ENCODE data around the gene CDCA5. TPM values are rescaled to one million over a fixed set of nuclear protein-coding genes. Genes with fewer than 3 reads are reported as not detected.
"Not testable (repeated sequence)": the region's sequence is repeated elsewhere in the genome, so short reads cannot be mapped to it uniquely, and the experiment has no call there.

The CDCA5 gene
- total RNA-seq, 2 experiments from 2014 or later = 105 to 109 TPM

DNA sequence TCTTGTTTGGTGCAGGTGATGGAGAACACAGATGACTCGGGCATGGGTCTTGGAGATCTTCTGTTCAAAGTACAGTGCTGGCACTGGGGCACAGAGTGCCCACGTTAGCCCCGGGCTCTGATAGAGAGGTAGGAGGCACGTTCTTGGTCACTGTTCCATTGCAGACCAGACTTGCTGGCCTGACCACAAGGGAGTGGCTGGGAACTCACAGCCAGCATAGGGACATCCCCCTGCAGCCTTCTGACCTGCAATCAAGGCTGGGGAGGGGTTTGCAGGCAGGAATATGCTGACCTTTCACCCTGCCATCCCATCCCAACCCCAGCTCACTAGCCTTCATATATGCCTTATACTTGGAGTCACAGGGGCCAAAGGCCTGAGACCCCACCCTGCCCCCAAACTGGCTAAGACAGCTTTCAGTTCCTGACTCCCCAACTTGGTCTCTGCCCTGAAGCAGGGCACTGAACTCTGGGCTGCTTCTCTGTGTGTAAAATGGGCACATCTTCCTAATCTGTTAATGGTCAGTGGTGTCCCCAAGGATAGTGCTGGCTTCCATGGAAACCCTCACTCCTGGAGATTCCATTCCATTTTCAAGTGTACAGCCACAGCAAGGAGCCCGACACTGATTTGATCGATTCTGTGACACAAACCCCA, 42.9 kb upstream of the CDCA5 start:
- no peaks in the 10 kb centered on the region for H3K27me3 Mint-ChIP-seq
- CTCF ChIA-PET = interaction anchor here (1.4 kb wide), 1 partner anchor 16 kb away, joined by 4 read pairs; no protein-coding TSS in a partner anchor
- no peak overlapping the region for H3K27ac Mint-ChIP-seq

DNA sequence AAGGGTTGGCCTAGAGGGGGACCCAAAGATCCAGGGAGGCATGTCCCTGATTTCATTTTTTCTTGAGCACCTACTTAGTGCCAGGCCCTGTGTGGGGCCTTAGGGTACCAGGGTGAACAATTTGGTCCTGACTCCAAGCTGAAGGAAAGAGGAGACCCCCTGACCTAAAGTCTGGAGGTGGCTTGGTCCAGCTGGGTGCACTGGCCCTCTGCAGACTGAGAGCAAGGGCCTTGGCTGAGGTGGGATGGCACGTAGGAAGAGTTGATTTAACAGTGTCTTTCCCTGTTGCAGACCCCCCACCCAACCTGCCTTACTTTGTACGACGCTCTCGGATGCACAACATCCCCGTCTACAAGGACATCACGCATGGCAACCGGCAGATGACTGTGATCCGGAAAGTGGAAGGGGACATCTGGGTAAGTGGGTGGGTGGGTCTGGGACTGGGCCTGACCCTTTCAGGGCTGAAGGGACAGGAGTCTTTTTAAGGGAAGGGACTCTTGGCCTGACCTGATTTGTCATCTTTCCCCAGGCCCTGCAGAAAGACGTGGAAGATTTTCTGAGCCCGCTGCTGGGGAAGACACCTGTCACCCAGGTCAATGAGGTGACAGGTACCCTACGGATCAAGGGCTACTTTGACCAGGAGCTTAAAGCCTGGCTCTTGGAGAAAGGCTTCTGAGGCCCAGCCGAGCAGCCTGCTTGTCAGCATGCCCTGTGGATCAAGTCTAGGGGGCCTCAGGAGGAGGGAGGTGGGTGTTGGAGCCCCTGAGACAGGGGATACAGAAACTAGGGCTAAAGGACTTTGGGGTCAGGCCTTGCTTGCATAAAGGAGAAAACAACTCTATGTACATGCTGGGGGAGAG, 41.6 kb upstream of the CDCA5 start:
- CTCF ChIA-PET = interaction anchor here (1.5 to 1.7 kb wide), 2 partner anchors 13 to 15 kb away, joined by 4 read pairs; partner anchors contain the start of gene TM7SF2
- peaks cover 41% of the 10 kb centered on the region for H3K36me3 Mint-ChIP-seq (ENCODE audit: low read depth)
- DNase-seq = no peak

More for the DNA sequence above, 42.9 kb upstream of the CDCA5 start:
- no peak for DNase-seq
- Mint-ChIP-seq H3K9me3 (no peaks in the 10 kb centered on the region), H3K4me1 (peaks cover 14% of the 10 kb centered on the region), H3K36me3 (ENCODE audit: low read depth) (peaks cover 32% of the 10 kb centered on the region), H3K4me3 (no peak overlapping the region)
- POLR2A ChIA-PET = no interaction called here

DNA sequence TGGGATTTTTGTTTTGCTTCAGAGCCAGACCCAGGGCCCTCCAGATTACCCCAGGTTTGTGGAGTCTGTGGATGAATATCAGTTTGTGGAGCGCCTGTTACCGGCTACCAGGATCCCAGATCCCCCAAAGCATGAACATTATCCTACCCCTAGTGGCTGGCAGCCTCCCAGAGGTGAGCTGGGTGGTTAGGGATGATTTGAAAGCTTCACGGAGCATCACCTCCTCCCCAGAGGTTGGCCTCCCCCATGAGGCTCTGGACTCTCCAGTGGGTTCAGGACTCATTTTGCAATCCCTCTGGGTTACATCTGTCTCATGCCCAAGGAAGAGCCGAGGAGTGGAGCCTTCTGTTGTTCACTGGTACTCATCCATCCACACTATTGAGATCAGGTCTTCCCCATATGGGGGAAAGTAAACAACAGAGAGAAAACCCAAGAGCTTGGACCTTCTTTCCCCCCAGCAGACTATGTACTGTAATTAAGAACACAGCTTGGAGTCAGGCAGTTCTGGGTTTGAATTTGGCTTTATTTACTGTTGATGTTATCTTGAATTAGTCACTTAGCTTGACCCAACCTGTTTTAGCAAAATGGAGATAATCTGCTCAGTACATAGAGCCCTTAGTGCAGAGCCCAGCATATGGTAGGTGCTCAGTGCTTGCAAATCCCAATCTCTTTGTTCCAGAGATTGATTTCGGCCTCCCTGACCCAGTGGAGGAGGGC, 40.8 kb upstream of the CDCA5 start:
- peak overlapping the region; percentile 33 for H3K4me3 Mint-ChIP-seq
- H3K9me3 Mint-ChIP-seq = no peaks in the 10 kb centered on the region
- H3K27me3 Mint-ChIP-seq = no peaks in the 10 kb centered on the region
- H3K4me1 Mint-ChIP-seq = peaks cover 32% of the 10 kb centered on the region
- ChIA-PET CTCF (interaction anchor here (1.0 to 1.7 kb wide), 3 partner anchors 12 to 14 kb away, joined by 4 read pairs; partner anchors contain the start of gene TM7SF2), POLR2A (no interaction called here)
- DNase-seq = no peak
- H3K36me3 Mint-ChIP-seq (ENCODE audit: low read depth) = peaks cover 46% of the 10 kb centered on the region
- H3K27ac Mint-ChIP-seq = no peak overlapping the region

More for the DNA sequence above, 41.6 kb upstream of the CDCA5 start:
- no peaks in the 10 kb centered on the region for H3K27me3 Mint-ChIP-seq
- no peaks in the 10 kb centered on the region for H3K9me3 Mint-ChIP-seq
- H3K4me1 Mint-ChIP-seq = peaks cover 24% of the 10 kb centered on the region
- H3K27ac Mint-ChIP-seq = no peak overlapping the region
- POLR2A ChIA-PET = no interaction called here
- H3K4me3 Mint-ChIP-seq = no peak overlapping the region

DNA sequence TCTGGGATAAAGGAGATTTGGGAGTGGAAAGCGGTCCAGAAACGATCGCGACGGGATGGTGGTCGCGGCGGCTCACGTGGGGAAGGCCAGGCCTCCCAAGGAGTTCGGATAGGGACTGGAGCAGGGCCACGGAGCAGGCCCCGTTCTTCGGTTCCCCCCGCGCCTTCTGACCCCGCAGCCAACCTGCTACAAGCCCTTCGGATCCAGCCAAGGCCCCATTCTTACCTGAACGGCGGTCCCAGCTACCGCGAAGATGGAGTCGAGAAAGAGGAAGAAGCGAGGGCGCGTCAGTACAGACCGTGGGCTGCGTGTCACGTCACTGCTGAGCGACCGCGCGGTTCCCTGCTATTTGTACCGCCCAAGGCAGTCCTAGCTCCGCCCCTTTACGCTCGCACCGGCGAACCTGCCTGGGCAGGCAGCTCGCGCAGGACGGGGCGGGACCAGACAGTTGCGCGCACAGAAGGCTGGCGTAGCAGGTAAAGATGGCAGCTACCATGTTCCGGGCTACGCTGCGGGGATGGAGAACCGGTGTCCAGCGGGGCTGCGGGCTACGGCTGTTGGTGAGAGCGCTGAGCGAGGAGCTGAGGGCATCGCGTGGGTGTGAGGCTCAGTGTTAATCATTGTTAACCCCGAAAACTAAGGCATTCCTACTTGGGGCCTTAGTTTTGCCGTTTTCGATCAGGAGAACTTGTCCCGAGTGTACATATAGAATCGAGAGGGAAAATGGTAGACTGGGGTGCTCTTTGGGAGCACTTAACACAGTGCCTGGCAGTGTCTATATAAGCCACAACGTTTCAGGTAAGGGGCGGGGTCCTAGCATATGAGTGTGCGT, 38.2 kb upstream of the CDCA5 start, which contains the start of the genes FAU and MRPL49:
TSS of gene FAU (minus strand) at position 270 of the 832 bp plus-strand sequence. CDS start 321 bp downstream, outside the sequence.
TSS of gene MRPL49 (plus strand) at position 457 of the 832 bp plus-strand sequence. CDS start at position 483, 26 bp downstream.
- POLR2A ChIA-PET = interaction anchor here (0.6 to 1.0 kb wide), 6 partner anchors 10 to 648 kb away, joined by 3 to 5 read pairs (median 3); partner anchors contain the start of gene SYVN1
- Mint-ChIP-seq H3K4me3 (peak within 1 kb of the TSS; percentile 98), H3K4me1 (peaks cover 44% of the 10 kb centered on the region), H3K36me3 (ENCODE audit: low read depth) (peaks cover 58% of the 10 kb centered on the region), H3K9me3 (no peaks in the 10 kb centered on the region), H3K27me3 (no peaks in the 10 kb centered on the region), H3K27ac (peak within 1 kb of the TSS; percentile 99)
- peak; percentile 100 for DNase-seq
- CTCF ChIA-PET = interaction anchor here (0.7 to 2.2 kb wide), 15 partner anchors 9 to 394 kb away, joined by 3 to 8 read pairs (median 4); partner anchors contain the start of genes ARL2 and CAPN1

GRCh38 chr11:65121447-65121864, 37.6 kb upstream of the CDCA5 start:
- Mint-ChIP-seq H3K27ac (peak overlapping the region; percentile 99), H3K4me3 (peak overlapping the region; percentile 98), H3K27me3 (no peaks in the 10 kb centered on the region), H3K9me3 (no peaks in the 10 kb centered on the region), H3K4me1 (peaks cover 47% of the 10 kb centered on the region), H3K36me3 (ENCODE audit: low read depth) (peaks cover 53% of the 10 kb centered on the region)
- ChIA-PET CTCF (interaction anchor here (0.8 to 2.2 kb wide), 13 partner anchors 8 to 342 kb away, joined by 3 to 8 read pairs (median 4); partner anchors contain the start of genes ARL2 and CAPN1), POLR2A (interaction anchor here (0.6 to 1.0 kb wide), 5 partner anchors 10 to 600 kb away, joined by 3 to 5 read pairs (median 3); partner anchors contain the start of gene SYVN1)
- DNase-seq = peak; percentile 40

- Mint-ChIP-seq H3K36me3 (ENCODE audit: low read depth) (peaks cover 49% of the 10 kb centered on the region), H3K27me3 (no peaks in the 10 kb centered on the region), H3K4me3 (peak overlapping the region; percentile 98), H3K4me1 (peaks cover 54% of the 10 kb centered on the region), H3K27ac (peak overlapping the region; percentile 99), H3K9me3 (no peaks in the 10 kb centered on the region)
- ChIA-PET CTCF (interaction anchor here (0.8 to 2.2 kb wide), 3 partner anchors 11 to 22 kb away, joined by 3 to 6 read pairs (median 4); no protein-coding TSS in a partner anchor), POLR2A (no interaction called here)
- no peak for DNase-seq
These were observed 37.0 kb upstream of the CDCA5 start for GRCh38 chr11:65120831-65121230.

DNA sequence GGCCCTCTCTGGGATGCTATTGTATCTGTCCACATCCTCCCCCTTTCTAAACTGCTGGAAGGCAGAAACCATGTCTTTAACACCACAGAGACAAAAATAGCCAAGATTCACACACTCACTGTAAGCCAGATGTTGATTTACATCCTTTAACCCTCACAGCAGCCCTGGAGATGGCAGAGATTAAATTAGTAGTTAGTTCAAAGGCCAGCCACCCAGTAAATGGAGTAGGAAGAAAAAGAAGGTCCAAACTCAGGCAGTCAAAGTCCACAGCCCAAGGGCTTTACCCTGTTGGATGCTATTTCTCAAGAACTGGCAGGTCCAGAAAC, 35.8 kb upstream of the CDCA5 start:
- DNase-seq = no peak
- peaks cover 46% of the 10 kb centered on the region for H3K36me3 Mint-ChIP-seq (ENCODE audit: low read depth)
- no peaks in the 10 kb centered on the region for H3K27me3 Mint-ChIP-seq
- ChIA-PET CTCF (interaction anchor here (1.4 kb wide), 1 partner anchor 9 kb away, joined by 4 read pairs; no protein-coding TSS in a partner anchor), POLR2A (no interaction called here)
- H3K27ac Mint-ChIP-seq = peak overlapping the region; percentile 99
- no peaks in the 10 kb centered on the region for H3K9me3 Mint-ChIP-seq
- no peak overlapping the region for H3K4me3 Mint-ChIP-seq
- peaks cover 60% of the 10 kb centered on the region for H3K4me1 Mint-ChIP-seq

DNA sequence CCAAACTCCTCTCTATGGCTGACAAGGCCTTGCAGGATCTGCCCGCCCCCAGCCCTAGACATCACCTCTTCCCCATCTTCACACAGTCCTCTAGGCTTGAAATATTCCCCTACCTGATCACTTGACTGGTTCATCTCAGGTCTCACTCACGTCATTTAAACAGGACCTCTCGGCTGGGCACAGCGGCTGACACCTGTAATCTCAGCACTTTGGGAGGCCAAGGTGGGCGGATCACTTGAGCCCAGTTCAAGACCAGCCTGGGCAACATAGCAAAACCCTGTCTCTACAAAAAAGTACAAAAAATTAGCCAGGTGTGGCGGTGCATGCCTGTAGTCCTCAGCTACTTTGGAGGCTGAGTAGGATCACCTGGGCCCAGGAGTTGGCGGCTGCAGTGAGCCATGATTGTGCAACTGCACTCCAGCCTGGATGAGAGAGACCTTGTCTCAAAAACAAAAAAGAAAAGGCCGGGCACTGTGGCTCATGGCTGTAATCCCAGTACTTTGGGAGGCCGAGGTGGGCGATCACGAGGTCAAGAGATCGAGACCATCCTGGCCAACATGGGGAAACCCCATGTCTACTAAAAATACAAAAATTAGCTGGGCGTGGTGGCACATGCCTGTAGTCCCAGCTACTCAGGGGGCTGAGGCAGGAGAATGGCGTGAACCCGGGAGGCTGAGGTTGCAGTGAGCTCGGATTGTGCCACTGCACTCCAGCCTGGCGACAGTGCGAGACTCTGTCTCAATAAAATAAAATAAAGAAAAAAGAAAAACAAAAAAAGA, 35.2 kb upstream of the CDCA5 start:
- Mint-ChIP-seq H3K27ac (peak overlapping the region; percentile 99), H3K36me3 (ENCODE audit: low read depth) (peaks cover 42% of the 10 kb centered on the region), H3K4me1 (peaks cover 59% of the 10 kb centered on the region)
- DNase-seq, H3K4me3 Mint-ChIP-seq, H3K27me3 Mint-ChIP-seq, H3K9me3 Mint-ChIP-seq, POLR2A ChIA-PET: not testable (repeated sequence)
- CTCF ChIA-PET = interaction anchor here (0.6 to 2.5 kb wide), 7 partner anchors 10 to 110 kb away, joined by 3 to 8 read pairs (median 4); partner anchors contain the start of genes CAPN1, SAC3D1 and SNX15

GRCh38 chr11:65118097-65118837, 34.4 kb upstream of the CDCA5 start:
- ChIA-PET POLR2A (interaction anchor here (0.6 to 1.1 kb wide), 2 partner anchors 144 to 531 kb away, joined by 3 read pairs; partner anchors contain the start of gene POLA2), CTCF (interaction anchor here (0.6 to 2.5 kb wide), 18 partner anchors 9 to 484 kb away, joined by 3 to 12 read pairs (median 4); partner anchors contain the start of genes ARL2, CAPN1, CDCA5 and MAJIN)
- Mint-ChIP-seq H3K27me3 (no peaks in the 10 kb centered on the region), H3K27ac (peak overlapping the region; percentile 96), H3K4me1 (peaks cover 65% of the 10 kb centered on the region), H3K4me3 (peak overlapping the region; percentile 87), H3K36me3 (ENCODE audit: low read depth) (peaks cover 40% of the 10 kb centered on the region), H3K9me3 (no peaks in the 10 kb centered on the region)
- no peak for DNase-seq
